BLaER1 treated with 17β-estradiol and CSF1 and Interleukin-3, amounts not matched to agents 10 nM and 100 nM (cell line): ENCODE measurements around the gene MYO19.

Experiments
- H3K27ac ChIP-seq, 11 experiments: shearing (Covaris generic); formaldehyde crosslinking; 2 replicates each; pipeline ENCODE4 v1.8.1; 2022
- H3K27me3 ChIP-seq, 11 experiments: shearing (Covaris generic); formaldehyde crosslinking; 2 replicates each; pipeline ENCODE4 v1.8.1; 2022
- H3K36me3 ChIP-seq, 11 experiments: shearing (Covaris generic); formaldehyde crosslinking; 2 replicates each; pipeline ENCODE4 v1.8.1; 2022
- H3K4me1 ChIP-seq, 10 experiments: shearing (Covaris generic); formaldehyde crosslinking; 2 replicates each; pipeline ENCODE4 v1.8.1; 2022
- H3K4me2 ChIP-seq, 11 experiments: shearing (Covaris generic); formaldehyde crosslinking; 2 replicates each; pipeline ENCODE4 v1.8.1; 2022
- H3K4me3 ChIP-seq, 10 experiments: shearing (Covaris generic); formaldehyde crosslinking; 2 replicates each; pipeline ENCODE4 v1.8.1; 2022
- H3K9ac ChIP-seq, 11 experiments: shearing (Covaris generic); formaldehyde crosslinking; 2 replicates each; pipeline ENCODE4 v1.8.1; 2022
- H3K9me3 ChIP-seq, 11 experiments: shearing (Covaris generic); formaldehyde crosslinking; replicated peaks in 1 of 11; 2 replicates each; pipeline ENCODE4 v1.8.1; 2022
- H4K20me1 ChIP-seq, 11 experiments: shearing (Covaris generic); formaldehyde crosslinking; 2 replicates each; pipeline ENCODE4 v1.8.1; 2022
- Cebpa-rat ChIP-seq, 11 experiments: shearing (Covaris generic); IDR thresholded peaks; 2 replicates each; pipeline ENCODE4 v1.8.1; 2022

Gene MYO19, protein sequence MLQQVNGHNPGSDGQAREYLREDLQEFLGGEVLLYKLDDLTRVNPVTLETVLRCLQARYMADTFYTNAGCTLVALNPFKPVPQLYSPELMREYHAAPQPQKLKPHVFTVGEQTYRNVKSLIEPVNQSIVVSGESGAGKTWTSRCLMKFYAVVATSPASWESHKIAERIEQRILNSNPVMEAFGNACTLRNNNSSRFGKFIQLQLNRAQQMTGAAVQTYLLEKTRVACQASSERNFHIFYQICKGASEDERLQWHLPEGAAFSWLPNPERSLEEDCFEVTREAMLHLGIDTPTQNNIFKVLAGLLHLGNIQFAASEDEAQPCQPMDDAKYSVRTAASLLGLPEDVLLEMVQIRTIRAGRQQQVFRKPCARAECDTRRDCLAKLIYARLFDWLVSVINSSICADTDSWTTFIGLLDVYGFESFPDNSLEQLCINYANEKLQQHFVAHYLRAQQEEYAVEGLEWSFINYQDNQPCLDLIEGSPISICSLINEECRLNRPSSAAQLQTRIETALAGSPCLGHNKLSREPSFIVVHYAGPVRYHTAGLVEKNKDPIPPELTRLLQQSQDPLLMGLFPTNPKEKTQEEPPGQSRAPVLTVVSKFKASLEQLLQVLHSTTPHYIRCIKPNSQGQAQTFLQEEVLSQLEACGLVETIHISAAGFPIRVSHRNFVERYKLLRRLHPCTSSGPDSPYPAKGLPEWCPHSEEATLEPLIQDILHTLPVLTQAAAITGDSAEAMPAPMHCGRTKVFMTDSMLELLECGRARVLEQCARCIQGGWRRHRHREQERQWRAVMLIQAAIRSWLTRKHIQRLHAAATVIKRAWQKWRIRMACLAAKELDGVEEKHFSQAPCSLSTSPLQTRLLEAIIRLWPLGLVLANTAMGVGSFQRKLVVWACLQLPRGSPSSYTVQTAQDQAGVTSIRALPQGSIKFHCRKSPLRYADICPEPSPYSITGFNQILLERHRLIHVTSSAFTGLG

DNA sequence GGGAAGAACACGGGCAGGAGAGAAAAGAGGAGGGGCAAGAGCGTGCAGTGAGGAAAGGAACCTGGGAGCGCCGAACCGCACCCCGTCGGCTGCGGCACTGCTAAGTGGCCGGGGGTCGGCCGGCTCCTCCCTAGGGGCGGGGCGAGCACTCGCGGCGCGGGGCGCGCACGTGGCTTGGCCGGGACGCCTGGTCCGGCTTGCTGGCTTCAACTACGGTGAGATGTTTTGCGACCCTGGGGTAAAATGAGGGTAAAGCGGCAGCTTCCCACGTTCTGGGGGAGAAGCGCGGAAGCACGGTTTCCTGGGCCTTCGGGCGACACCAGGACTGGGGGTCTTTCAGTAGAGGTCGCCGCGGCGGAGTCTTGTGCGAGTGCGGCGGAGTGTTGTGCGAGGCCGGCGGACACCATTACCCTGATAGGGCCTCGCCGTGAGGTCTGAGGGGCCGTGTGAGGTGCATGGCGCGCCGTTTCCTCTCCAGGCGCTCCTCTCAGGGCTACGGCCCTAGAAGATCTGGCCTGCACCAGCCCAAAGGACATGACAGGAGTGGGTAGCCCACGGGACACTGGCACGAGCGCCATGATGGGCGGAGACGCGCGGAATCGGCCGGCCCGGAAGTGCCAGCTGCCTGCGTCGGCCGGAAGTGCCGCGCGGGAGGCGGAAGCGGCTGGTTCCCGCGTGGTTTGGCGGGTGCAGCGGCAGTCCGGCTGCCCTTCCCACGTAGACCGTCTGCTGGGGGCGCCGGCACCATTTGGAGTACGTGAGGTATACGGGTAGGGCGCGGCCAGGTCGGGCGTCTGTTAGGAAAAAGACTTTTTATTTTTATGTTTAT lies at the start of gene MYO19, which contains the start of gene PIGW:
Gene MYO19, minus strand, starts transcription at position 29 of the 829 bp plus-strand sequence. CDS start 2,330 bp downstream, outside the sequence.
Gene PIGW, plus strand, starts transcription at position 148 of the 829 bp plus-strand sequence. CDS start 2,115 bp downstream, outside the sequence.
- H3K4me3 ChIP-seq = peak within 1 kb of the TSS; percentile 60 to 90 (median 76)
- peak within 1 kb of the TSS; percentile 82 to 97 (median 94) for H3K4me2 ChIP-seq
- peaks cover 0 to 15% (median under 1%) of the 10 kb centered on the region in 11 experiments; a peak in 5 of 22 replicates for H4K20me1 ChIP-seq
- peak within 1 kb of the TSS; percentile 87 to 98 (median 95) for H3K9ac ChIP-seq
- no peaks in the 10 kb centered on the region for H3K27me3 ChIP-seq
- no peak for TF ChIP-seq Cebpa-rat (IDR thresholded peaks at IDR 0.05)
- H3K36me3 ChIP-seq = peaks cover 42 to 77% (median 69%) of the 10 kb centered on the region in 11 experiments
- H3K27ac ChIP-seq = peak within 1 kb of the TSS; percentile 86 to 100 (median 98)
- H3K4me1 ChIP-seq = peaks cover 16 to 36% (median 27%) of the 10 kb centered on the region in 10 experiments
- H3K9me3 ChIP-seq = no peaks in the 10 kb centered on the region

DNA sequence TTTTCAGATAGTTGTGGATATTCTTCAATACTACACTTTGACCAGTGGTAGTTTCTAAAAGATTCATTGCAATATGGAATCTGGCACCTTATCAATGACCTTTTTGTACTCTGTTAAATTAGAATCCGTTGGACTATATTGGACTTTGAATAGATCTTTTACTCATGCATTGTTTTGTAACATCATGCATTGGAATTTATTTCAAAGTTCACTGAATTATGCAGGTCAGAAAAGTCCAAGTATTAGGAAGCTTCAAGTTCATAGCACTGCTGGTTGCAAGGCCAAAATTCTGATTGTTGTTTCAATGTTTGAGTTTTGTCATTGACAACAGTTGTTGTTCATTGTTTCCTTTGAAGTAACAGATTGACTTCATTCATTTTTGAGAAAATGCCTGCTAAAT lies 49.1 kb upstream of the MYO19 start:
- peaks cover 14 to 89% (median 60%) of the 10 kb centered on the region in 11 experiments; a peak in 20 of 22 replicates for H4K20me1 ChIP-seq
- no peak for TF ChIP-seq Cebpa-rat (IDR thresholded peaks at IDR 0.05)
- H3K9me3 ChIP-seq = no peaks in the 10 kb centered on the region
- H3K9ac ChIP-seq = no peak overlapping the region
- H3K27ac ChIP-seq = no peak overlapping the region
- H3K27me3 ChIP-seq = no peaks in the 10 kb centered on the region
- H3K4me3 ChIP-seq = no peak overlapping the region
- no peaks in the 10 kb centered on the region for H3K4me1 ChIP-seq
- H3K4me2 ChIP-seq = no peak overlapping the region
- peaks cover 97 to 100% (median 99%) of the 10 kb centered on the region in 11 experiments for H3K36me3 ChIP-seq

GRCh38 chr17:36578671-36579070 lies 44.0 kb upstream of the MYO19 start:
- Histone ChIP-seq H3K9me3 (no peaks in the 10 kb centered on the region), H3K27ac (no peak overlapping the region), H3K27me3 (no peaks in the 10 kb centered on the region), H3K36me3 (peaks cover 88 to 97% (median 91%) of the 10 kb centered on the region in 11 experiments), H3K4me1 (no peaks in the 10 kb centered on the region), H3K4me3 (no peak overlapping the region), H4K20me1 (peaks cover 49 to 85% (median 77%) of the 10 kb centered on the region in 11 experiments), H3K9ac (no peak overlapping the region), H3K4me2 (no peak overlapping the region)
- no peak for TF ChIP-seq Cebpa-rat (IDR thresholded peaks at IDR 0.05)

DNA sequence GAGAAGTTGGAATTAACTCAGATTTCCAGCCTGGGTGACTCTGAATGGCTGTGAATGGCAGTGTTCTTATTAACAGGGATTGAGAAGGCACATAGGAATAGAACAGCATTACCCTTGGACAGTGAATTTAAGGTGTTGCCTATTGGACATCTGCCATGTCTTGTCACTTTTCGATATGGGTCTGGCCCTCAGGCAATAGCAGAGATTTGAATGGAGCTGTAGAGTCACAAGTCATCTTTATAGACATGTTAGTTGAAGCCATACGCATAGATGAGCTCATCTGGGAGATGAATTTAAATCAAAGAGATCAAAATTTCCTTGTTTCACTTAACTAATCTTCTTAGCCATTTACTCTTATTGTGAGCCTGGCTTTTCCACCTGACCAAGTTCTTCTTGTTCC lies 42.1 kb upstream of the MYO19 start:
- Histone ChIP-seq H4K20me1 (peaks cover 56 to 86% (median 80%) of the 10 kb centered on the region in 11 experiments), H3K27me3 (no peaks in the 10 kb centered on the region), H3K4me2 (no peak overlapping the region), H3K4me1 (no peaks in the 10 kb centered on the region), H3K4me3 (no peak overlapping the region), H3K9ac (no peak overlapping the region), H3K27ac (no peak overlapping the region), H3K9me3 (no peaks in the 10 kb centered on the region), H3K36me3 (peaks cover 88 to 97% (median 91%) of the 10 kb centered on the region in 11 experiments)
- TF ChIP-seq Cebpa-rat (IDR thresholded peaks at IDR 0.05) = no peak

GRCh38 chr17:36575028-36575427 lies 40.4 kb upstream of the MYO19 start:
- no peaks in the 10 kb centered on the region for H3K9me3 ChIP-seq
- peaks cover 62 to 96% (median 89%) of the 10 kb centered on the region in 11 experiments for H4K20me1 ChIP-seq
- H3K4me3 ChIP-seq = no peak overlapping the region
- no peaks in the 10 kb centered on the region for H3K4me1 ChIP-seq
- no peaks in the 10 kb centered on the region for H3K27me3 ChIP-seq
- no peak for TF ChIP-seq Cebpa-rat (IDR thresholded peaks at IDR 0.05)
- peaks cover 88 to 97% (median 91%) of the 10 kb centered on the region in 11 experiments for H3K36me3 ChIP-seq
- H3K4me2 ChIP-seq = no peak overlapping the region
- H3K9ac ChIP-seq = no peak overlapping the region
- no peak overlapping the region for H3K27ac ChIP-seq

DNA sequence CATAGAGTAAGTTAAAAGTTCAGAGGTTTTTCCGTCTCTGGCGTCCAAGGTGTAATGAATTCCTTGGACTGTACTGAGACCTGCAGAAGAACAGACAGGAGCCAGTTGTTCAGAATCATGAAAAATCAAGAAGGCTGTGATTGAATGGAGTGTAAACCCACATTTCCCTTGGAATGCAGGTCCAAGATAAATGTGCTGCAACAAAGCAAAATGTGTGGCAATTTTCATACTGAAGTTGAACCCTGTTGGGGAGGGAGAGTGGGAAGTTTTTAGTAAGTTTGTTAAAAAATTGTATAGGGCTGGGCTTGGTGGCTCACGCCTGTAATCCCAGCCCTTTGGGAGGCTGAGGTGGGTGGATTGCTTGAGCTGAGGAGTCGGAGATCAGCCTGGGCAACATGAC lies 31.4 kb upstream of the MYO19 start:
- Histone ChIP-seq H3K9ac (no peak overlapping the region), H3K4me1 (no peaks in the 10 kb centered on the region), H3K27me3 (no peaks in the 10 kb centered on the region), H3K9me3 (no peaks in the 10 kb centered on the region), H4K20me1 (peaks cover 53 to 99% (median 91%) of the 10 kb centered on the region in 11 experiments), H3K27ac (no peak overlapping the region), H3K4me3 (no peak overlapping the region), H3K4me2 (no peak overlapping the region), H3K36me3 (peaks cover 97 to 100% (median 100%) of the 10 kb centered on the region in 11 experiments)
- no peak for TF ChIP-seq Cebpa-rat (IDR thresholded peaks at IDR 0.05)

GRCh38 chr17:36553459-36553858 lies 18.8 kb upstream of the MYO19 start:
- Histone ChIP-seq H3K4me1 (peaks cover 18 to 38% (median 24%) of the 10 kb centered on the region in 10 experiments), H3K4me2 (no peak overlapping the region), H3K36me3 (peaks cover 48 to 100% (median 76%) of the 10 kb centered on the region in 11 experiments), H3K9ac (no peak overlapping the region), H4K20me1 (peaks cover 79 to 100% (median 98%) of the 10 kb centered on the region in 11 experiments), H3K27me3 (no peaks in the 10 kb centered on the region), H3K27ac (no peak overlapping the region), H3K4me3 (no peak overlapping the region), H3K9me3 (no peaks in the 10 kb centered on the region)
- no peak for TF ChIP-seq Cebpa-rat (IDR thresholded peaks at IDR 0.05)
